Muscle layer of duodenum (tissue), 2 donors: ENCODE data around the gene PRKCA.

Experiments
- H3K27ac ChIP-seq: one replicate; pipeline ENCODE4 v1.7.0; 2013; ENCODE audit warnings: mild to moderate bottlenecking, low read length
- H3K27me3 ChIP-seq: one replicate; pipeline ENCODE4 v1.7.0; 2013; ENCODE audit warnings: low read depth, mild to moderate bottlenecking, control low read depth, low read length
- H3K36me3 ChIP-seq, 2 donors: one replicate each; pipeline ENCODE4 v1.7.0; 2013; ENCODE audit warnings: low read length in 2 of 2, control low read depth in 1 of 2, mild to moderate bottlenecking in 1 of 2; ENCODE audit not compliant: insufficient read depth in 2 of 2, control insufficient read depth in 1 of 2
- H3K4me1 ChIP-seq, 2 donors: one replicate each; pipeline ENCODE4 v1.7.0; 2013; ENCODE audit warnings: low read length in 2 of 2, mild to moderate bottlenecking in 2 of 2, control low read depth in 1 of 2, moderate library complexity in 1 of 2; ENCODE audit not compliant: insufficient read depth in 2 of 2, control insufficient read depth in 1 of 2
- H3K4me3 ChIP-seq, 2 donors: one replicate each; pipeline ENCODE4 v1.7.0; 2013; ENCODE audit warnings: low read length in 2 of 2, low read depth in 1 of 2, mild to moderate bottlenecking in 1 of 2
- H3K9me3 ChIP-seq, 2 donors: one replicate each; pipeline ENCODE4 v1.7.0; 2013; ENCODE audit warnings: low read length in 2 of 2, control low read depth in 1 of 2, mild to moderate bottlenecking in 1 of 2; ENCODE audit not compliant: control insufficient read depth in 1 of 2
- donor health status: healthy.

PRKCA gene

GRCh38 chr17:66545918-66546317 lies 243.5 kb downstream of the PRKCA start:
- H3K9me3 ChIP-seq, result peaks cover 0 to 3% of the 10 kb centered on the region in 2 donors
- H3K4me1 ChIP-seq, result peaks cover 0 to 25% of the 10 kb centered on the region in 2 donors
- no peaks in the 10 kb centered on the region for H3K36me3 ChIP-seq
- no peak overlapping the region for H3K27ac ChIP-seq
- no peak overlapping the region for H3K4me3 ChIP-seq
- no peaks in the 10 kb centered on the region for H3K27me3 ChIP-seq

DNA sequence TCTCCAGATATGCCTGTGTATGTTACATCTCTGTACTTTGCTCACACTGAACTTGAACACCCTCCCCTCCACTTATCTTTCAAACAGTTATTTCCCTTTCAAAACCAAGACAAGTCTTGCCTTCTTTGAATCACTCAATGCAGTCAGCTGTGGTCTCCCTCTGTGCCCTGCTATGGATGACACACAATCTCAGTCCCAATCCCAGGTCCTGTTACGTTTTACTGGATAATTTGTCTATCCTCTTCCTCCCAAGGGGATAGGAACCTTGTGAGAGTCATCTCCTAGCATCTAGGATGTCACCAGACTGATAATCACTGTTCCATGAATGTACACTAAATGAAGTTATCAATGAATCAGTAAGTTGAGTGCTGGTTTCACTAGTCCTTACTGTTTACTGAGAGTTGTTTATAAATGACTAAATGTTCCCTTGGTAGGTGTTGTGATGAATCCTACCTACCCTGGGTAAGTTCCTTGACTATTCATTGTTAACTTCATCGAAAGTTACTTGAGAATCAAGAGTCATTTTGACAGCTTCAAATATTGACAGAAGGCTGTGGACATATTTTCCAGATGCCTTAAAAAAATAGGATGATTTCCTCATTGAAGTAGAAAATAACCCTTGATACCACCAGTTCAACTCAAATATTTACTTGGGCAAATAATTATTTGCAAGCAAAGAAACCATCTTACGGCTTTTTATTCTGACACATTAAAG lies 244.9 kb downstream of the PRKCA start:
- Histone ChIP-seq H3K4me3 (no peak overlapping the region), H3K4me1 (peaks cover 0 to 12% of the 10 kb centered on the region in 2 donors), H3K9me3 (peaks cover 0 to 3% of the 10 kb centered on the region in 2 donors), H3K27me3 (no peaks in the 10 kb centered on the region), H3K27ac (no peak overlapping the region), H3K36me3 (no peaks in the 10 kb centered on the region)

GRCh38 chr17:66548158-66548557 lies 245.7 kb downstream of the PRKCA start:
- Histone ChIP-seq H3K4me1 (peaks cover 0 to 12% of the 10 kb centered on the region in 2 donors), H3K27ac (no peak overlapping the region), H3K4me3 (no peak overlapping the region), H3K36me3 (no peaks in the 10 kb centered on the region), H3K9me3 (peaks cover 0 to 3% of the 10 kb centered on the region in 2 donors), H3K27me3 (no peaks in the 10 kb centered on the region)

DNA sequence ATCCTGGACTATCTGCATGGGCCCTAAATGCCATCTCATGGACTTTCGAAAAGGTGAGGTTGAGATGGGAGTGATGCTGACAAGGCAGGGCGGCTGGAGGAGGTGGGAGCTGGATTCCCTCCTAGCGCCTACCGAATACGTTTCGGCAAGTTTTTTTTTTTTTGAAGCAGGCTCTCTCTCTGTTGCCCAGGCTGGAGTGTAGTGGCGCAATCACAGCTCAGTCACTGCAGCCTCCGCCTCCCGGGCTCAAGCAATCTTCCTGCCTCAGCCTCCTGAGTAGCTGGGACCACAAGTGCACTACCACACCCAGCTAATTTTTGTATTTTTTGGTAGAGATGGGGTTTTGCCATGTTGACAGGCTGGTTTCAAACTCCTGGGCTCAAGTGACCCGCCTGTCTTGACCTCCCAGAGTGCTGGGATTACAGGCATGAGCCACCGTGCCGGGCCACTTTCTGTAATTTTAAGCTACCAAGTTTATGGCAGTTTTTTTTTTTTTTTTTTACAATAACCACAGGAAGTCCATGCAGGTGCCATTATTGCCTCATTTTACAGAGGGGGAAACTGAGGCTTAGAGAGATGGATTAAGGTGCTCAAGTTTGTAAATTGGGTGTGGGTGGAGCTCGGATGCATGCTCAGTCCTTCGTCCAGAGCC lies 246.4 kb downstream of the PRKCA start:
- Histone ChIP-seq H3K36me3 (no peaks in the 10 kb centered on the region), H3K4me1 (peaks cover 0 to 12% of the 10 kb centered on the region in 2 donors), H3K4me3 (no peak overlapping the region), H3K9me3 (peaks cover 0 to 3% of the 10 kb centered on the region in 2 donors), H3K27me3 (no peaks in the 10 kb centered on the region), H3K27ac (no peak overlapping the region)

DNA sequence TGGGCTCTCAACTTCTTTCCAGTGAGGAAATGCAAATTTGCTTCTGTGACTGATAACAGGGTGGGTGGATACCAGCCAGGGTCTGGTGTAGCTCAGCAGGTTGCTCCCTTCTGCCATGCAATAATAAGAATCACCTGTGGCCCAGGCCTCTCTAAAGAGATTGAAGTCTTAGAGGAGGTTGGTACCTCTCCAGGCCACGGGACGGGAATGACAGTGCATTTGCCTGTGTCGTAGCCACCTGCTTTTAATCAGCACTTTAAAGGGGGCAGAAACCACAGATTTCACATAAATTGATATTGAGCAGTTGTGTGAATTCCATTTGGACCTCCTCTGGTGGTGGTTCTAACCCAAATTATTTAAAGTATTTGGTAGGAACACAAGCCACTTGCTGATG lies 246.9 kb downstream of the PRKCA start:
- no peak overlapping the region for H3K27ac ChIP-seq

DNA sequence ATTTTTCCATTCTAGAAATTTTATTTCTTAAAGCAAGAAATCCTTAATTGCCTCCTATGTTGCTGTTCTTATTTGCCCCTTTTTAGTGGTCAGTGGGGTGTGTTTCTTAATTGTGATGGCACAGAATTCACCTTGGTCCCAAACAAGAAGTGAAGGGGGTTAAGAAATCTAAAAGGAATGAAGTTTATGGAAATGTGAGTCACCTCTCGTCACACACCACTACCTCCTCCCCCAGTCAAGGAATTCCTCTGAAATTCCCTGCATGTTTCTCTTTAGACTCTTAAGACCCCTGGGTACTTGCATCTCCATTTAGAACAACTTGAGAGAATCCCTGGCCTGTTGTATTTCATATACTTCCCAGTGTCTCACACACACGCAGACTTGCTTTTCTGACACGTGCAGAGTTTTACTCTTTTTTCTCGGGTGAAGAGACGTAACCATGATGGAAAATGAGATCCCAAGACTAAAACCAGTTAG lies 247.4 kb downstream of the PRKCA start:
- Histone ChIP-seq H3K4me3 (no peak overlapping the region), H3K27ac (no peak overlapping the region), H3K27me3 (no peaks in the 10 kb centered on the region), H3K4me1 (peaks cover 0 to 12% of the 10 kb centered on the region in 2 donors), H3K36me3 (peaks cover 0 to 3% of the 10 kb centered on the region in 2 donors), H3K9me3 (peaks cover 0 to 3% of the 10 kb centered on the region in 2 donors)

More for the DNA sequence above, 246.9 kb downstream of the PRKCA start:
- Histone ChIP-seq H3K4me1 (peaks cover 0 to 12% of the 10 kb centered on the region in 2 donors), H3K4me3 (no peak overlapping the region), H3K27me3 (no peaks in the 10 kb centered on the region), H3K9me3 (peaks cover 0 to 3% of the 10 kb centered on the region in 2 donors), H3K36me3 (peaks cover 0 to under 1% of the 10 kb centered on the region in 2 donors)

DNA sequence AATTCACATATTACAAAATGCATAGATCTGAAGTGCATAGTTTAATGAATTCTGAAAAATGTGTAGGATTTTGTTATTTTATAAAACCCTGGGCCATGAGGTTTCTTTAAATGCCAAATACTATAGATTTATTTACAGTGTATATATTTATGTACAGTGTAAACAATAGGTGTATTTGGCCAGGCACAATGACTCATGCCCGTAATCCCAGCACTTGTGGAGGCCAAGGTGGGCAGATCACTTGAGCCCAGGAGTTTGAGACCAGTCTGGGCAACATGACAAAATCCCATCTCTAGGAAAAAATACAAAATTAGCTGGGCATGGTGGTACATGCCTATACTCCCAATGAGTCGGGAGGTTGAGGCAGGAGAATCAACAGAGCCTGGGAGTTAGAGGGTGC lies 249.4 kb downstream of the PRKCA start:
- no peak overlapping the region for H3K27ac ChIP-seq
- H3K9me3 ChIP-seq, result no peaks in the 10 kb centered on the region
- peaks cover 0 to 12% of the 10 kb centered on the region in 2 donors for H3K4me1 ChIP-seq
- no peaks in the 10 kb centered on the region for H3K27me3 ChIP-seq
- no peak overlapping the region for H3K4me3 ChIP-seq
- peaks cover 0 to 3% of the 10 kb centered on the region in 2 donors for H3K36me3 ChIP-seq

DNA sequence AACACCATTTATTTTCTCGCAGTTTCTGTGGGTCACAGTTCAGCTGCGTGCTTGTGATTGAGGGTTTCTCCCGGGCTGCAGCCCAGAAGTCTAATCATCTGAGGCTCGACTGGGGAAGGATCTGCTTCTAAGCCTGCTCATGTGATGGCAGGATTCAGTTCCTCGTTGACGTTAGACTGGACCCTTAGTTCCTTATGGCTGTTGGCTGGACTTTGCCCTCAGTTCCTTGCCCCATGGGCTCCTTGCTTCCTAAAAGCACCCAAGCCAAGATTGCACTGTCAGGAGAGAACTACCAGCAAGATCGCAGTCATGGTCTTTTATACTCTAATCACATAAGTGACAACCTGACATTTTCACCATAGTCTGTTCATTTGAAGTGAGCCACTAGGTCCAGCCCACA lies 250.0 kb downstream of the PRKCA start:
- no peak overlapping the region for H3K4me3 ChIP-seq
- H3K9me3 ChIP-seq, result no peaks in the 10 kb centered on the region
- H3K36me3 ChIP-seq, result peaks cover 0 to 3% of the 10 kb centered on the region in 2 donors
- H3K27ac ChIP-seq, result no peak overlapping the region
- peaks cover 0 to 12% of the 10 kb centered on the region in 2 donors for H3K4me1 ChIP-seq
- no peaks in the 10 kb centered on the region for H3K27me3 ChIP-seq

DNA sequence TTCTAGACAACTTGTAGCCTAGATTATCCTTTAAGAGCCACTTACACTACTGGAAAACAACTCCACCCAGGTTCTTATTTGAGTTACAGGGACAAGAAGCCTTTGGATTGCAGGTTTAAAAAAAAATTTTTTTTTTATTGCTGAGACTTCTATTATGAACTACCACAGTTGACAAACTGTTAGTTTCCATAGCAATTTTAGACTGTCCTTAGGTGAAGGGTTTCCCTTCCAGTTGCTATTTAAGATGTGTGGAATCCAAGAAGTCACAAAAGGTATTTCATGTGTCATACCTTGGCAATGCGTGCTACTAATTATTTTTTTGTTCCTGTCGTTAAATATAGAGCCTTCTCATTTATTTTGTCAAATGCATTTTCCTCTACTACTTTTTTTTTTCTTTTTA lies 253.2 kb downstream of the PRKCA start:
- Histone ChIP-seq H3K36me3 (peaks cover 0 to 3% of the 10 kb centered on the region in 2 donors), H3K27ac (no peak overlapping the region), H3K9me3 (no peaks in the 10 kb centered on the region), H3K27me3 (no peaks in the 10 kb centered on the region), H3K4me3 (no peak overlapping the region), H3K4me1 (no peaks in the 10 kb centered on the region)

DNA sequence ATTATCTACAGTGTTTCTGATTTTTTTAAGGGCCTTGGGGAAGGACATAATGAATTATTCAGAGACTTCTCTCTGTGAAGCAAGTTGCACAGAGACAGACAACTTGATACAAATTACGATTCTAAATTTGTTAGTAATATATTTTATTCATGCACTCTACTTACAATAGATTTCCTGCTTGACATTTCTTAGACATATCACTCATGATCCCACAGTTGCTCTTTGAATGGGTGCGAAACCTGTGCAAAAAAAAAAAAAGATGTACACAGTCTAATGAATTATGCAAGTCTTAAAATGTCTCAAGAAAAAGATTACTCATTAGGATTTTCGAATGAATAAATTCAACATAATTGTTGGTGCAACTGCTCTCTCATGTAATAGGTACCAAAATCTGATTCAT lies 254.8 kb downstream of the PRKCA start:
- no peaks in the 10 kb centered on the region for H3K27me3 ChIP-seq
- no peaks in the 10 kb centered on the region for H3K9me3 ChIP-seq
- no peaks in the 10 kb centered on the region for H3K4me1 ChIP-seq
- H3K4me3 ChIP-seq, result no peak overlapping the region
- no peak overlapping the region for H3K27ac ChIP-seq
- H3K36me3 ChIP-seq, result peaks cover 0 to 3% of the 10 kb centered on the region in 2 donors

DNA sequence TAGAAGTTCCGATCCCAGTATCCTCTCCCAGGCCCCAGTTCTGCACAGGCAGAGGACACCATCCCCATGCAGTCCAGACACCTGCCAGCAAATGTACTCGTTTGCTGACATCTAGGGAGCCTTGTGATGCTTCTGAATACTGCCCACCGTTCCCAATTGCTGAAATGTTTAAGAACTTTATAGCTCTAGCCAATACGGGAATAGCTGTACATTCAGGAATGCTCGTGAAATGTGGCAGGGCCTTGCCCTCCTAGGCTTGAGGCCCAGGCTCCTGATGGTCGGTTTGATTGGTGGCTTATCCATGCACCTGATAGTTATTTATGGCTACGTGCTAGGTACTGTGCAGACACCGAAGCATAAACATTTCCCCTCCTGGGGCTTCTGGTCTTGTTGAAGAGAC lies 255.5 kb downstream of the PRKCA start:
- Histone ChIP-seq H3K4me1 (no peaks in the 10 kb centered on the region), H3K27me3 (no peaks in the 10 kb centered on the region), H3K36me3 (peaks cover 0 to 3% of the 10 kb centered on the region in 2 donors), H3K4me3 (no peak overlapping the region), H3K9me3 (no peaks in the 10 kb centered on the region), H3K27ac (no peak overlapping the region)
